GM10266 (cell line): ENCODE measurements around the gene PISD.

Experiments
- DNase-seq: peaks from one replicate; pipeline ENCODE4 v3.0.0; 2012; ENCODE audit errors: extremely low spot score
- TF ChIP-seq, protein P1 (sequence below): IDR thresholded peaks from 2 replicates; pipeline ENCODE4 v1.5.1; 2012; ENCODE audit warnings: mild to moderate bottlenecking, low read depth; ENCODE audit not compliant: control insufficient read depth, insufficient read depth; ENCODE audit errors: missing control alignments

PISD gene

DNA sequence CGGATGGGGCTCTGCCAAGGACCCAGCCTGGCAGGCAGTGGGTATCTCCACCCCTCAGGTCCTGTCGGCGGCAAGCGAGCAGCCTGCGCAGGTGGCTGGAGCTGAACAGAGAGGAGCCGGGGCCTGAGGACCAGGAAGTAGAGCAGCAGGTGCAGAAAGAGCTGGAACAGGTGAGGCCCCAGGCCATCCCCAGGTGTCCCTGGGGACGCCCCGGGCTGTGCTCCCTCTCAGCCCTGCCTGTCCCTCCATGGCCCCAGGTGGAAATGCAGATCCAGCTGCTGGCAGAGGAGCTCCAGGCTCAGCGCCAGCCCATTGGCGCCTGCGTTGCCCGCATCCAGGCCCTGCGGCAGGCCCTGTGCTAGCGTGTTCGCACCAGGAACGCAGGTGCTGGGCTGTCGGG lies 44.0 kb downstream of the PISD start:
- no peak for DNase-seq
- TF ChIP-seq, protein P1, sequence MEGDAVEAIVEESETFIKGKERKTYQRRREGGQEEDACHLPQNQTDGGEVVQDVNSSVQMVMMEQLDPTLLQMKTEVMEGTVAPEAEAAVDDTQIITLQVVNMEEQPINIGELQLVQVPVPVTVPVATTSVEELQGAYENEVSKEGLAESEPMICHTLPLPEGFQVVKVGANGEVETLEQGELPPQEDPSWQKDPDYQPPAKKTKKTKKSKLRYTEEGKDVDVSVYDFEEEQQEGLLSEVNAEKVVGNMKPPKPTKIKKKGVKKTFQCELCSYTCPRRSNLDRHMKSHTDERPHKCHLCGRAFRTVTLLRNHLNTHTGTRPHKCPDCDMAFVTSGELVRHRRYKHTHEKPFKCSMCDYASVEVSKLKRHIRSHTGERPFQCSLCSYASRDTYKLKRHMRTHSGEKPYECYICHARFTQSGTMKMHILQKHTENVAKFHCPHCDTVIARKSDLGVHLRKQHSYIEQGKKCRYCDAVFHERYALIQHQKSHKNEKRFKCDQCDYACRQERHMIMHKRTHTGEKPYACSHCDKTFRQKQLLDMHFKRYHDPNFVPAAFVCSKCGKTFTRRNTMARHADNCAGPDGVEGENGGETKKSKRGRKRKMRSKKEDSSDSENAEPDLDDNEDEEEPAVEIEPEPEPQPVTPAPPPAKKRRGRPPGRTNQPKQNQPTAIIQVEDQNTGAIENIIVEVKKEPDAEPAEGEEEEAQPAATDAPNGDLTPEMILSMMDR, result no peak

DNA sequence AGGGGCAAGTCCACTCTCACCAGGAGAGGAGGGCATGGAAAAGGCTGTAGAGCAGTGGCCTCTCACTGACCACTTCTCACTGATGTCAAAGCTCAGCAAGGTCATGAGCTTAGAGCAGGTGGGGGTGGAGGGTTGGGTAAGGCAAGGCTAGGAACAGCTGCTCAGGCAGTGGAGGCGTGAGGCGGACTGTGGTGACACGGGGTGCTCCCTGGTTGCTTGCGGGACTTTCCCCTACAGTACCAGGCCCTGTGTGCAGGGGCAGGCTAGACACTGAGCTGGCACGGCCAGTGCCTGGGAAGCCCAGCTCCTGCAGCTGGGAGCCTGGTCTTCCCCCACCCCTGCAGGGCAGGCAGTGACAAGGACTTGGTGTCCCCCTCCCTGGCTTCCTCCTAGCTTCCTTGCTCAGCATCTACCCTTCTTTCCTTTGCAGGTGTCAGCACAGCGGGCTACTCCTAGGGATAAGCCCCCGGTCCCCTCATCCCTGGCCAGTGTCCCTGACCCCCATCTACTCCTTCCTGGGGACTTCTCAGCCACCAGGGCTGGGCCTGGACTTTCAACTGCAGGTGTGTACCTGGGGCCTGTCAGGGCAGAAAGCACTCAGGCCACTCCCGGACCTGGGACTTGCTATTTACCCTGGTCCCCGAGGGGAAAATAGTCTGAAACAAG lies 45.6 kb downstream of the PISD start:
- TF ChIP-seq, protein P1, result no peak
- DNase-seq, result peak; percentile 84

DNA sequence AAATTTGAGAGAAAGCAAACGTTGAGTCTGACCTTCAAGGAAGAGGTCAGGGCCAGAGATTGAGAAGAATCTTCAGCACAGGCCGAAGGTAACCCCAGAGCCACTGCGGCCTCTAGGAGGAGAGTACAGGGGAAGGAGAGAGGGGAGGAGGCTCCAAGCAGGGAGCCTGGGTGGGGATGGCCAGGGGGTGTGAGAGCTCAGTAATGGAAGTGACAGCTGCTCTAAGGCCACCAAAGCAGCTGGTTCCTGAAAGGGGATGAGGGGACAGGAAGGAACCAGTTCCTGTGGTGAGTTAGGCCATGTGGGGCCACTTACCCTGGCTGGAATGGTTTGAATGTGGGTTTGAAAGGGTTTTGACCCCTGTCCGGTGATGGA lies 46.1 kb downstream of the PISD start:
- DNase-seq, result peak; percentile 63

DNA sequence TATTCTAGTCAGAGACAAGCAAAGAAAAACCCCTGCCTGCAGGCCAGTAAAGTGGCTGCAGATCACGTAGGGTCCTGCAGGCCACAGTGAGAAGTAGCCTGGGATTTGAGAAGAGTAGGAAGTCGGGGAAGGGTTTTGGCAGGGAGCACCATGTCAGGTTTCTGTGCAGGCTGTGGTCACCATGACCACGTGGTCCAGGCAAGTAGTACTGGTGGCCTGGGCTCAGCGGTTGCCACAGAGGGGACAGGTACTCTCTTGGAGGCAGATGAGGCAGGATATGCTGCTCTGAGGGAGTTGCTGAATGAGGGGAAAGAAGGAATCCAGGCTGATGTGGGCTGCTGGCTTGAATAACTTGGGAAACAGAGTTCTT lies 46.5 kb downstream of the PISD start:
- TF ChIP-seq, protein P1, result no peak
- no peak for DNase-seq

More for the DNA sequence above, 46.1 kb downstream of the PISD start:
- TF ChIP-seq, protein P1, result no peak

DNA sequence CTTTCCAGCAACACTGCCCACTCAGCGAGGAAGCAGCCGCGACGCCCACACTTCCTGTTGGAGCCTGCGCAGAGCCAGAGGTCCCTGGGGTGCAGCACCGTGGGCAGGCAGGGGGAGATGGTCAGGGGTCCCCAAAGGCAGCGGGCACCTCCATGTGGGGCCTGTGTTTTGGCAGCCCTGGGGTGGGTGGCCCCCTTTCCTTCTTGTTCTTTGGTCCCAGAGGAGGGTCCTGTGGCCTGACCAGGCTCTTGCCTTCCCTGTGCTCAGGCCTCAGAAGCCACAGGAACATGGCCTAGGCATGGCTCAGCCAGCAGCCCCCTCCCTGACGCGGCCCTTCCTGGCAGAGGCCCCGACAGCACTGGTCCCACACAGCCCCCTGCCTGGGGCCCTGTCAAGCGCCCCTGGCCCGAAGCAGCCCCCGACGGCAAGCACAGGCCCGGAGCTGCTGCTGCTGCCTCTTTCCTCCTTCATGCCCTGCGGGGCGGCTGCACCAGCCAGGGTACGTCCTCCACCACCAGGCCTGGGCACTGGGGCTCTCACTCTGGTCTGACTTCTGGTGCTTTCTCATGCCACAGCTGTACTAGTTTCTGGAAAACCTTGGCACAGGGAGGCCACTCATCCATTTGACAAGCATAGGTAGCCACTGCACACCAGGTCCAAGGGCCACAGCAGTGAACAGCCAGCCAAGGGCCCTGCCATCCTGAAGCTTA lies 47.1 kb downstream of the PISD start:
- TF ChIP-seq, protein P1, result no peak
- no peak for DNase-seq

DNA sequence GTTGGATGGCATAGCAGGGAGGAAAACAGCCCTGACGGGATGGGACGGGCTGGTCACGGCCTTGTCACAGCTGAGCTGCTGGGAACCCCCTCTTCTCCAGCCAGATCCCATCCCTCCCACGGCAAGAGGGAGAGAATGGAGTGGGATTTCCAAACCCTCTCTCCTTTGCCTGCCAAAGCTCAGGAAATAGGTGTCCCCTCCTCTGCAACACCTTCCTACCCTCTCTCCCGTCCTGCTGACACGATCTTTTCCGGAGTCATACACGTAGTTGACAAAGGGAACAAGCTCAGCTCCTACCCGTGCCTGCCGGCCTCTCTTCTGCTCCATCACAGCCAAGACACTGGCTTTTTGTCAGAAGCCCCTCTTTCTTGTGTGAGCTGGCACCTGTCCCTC lies 48.1 kb downstream of the PISD start:
- TF ChIP-seq, protein P1, result no peak
- DNase-seq, result no peak

DNA sequence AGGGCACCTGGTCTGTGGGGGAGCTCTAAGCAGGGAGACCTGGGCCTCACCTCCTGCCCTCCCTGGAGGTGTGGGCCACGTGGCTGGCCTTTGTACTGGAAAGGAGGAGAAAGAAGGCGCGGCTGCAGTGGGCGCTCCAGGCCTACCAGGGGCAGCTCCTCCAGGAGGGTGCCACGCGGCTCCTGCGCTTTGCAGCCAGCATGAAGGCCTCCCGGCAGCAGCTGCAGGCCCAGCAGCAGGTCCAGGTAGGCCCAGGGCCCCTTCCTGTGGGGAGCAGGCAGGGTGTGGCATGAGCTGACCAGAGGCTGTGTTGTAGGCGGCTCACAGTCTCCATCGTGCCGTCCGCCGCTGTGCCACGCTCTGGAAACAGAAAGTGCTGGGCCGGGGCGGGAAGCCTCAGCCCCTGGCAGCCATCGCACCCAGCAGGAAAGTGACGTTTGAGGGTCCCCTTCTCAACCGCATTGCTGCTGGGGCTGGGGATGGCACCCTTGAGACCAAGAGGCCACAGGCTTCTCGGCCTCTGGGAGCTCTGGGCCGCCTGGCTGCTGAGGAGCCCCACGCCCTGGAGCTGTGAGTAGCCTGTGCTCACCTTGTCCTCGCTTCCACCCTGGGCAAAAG lies 48.6 kb downstream of the PISD start:
- no peak for DNase-seq
- TF ChIP-seq, protein P1, result no peak
